ENCODE results near the gene STK24. TPM values are rescaled to one million over a fixed set of nuclear protein-coding genes. Genes with fewer than 3 reads are reported as not detected.
A peak's percentile ranks its signal among the peaks of the same experiment; 100 is the strongest.

STK24 gene
- total RNA-seq, 2 donors from 2014 or later, result 55.8 to 63.2 TPM

- peak overlapping the region; percentile 1 to 29 for H3K4me3 ChIP-seq
- H3K4me1 ChIP-seq, result peaks cover 0 to 58% of the 10 kb centered on the region in 2 donors
- H3K27me3 ChIP-seq, result no peaks in the 10 kb centered on the region
- H3K9me3 ChIP-seq, result no peaks in the 10 kb centered on the region
- no peaks in the 10 kb centered on the region for H3K36me3 ChIP-seq
- peak overlapping the region; percentile 76 to 83 for H3K27ac ChIP-seq
- DNase-seq (ENCODE audit: low spot score), result no peak
- TF ChIP-seq CTCF (IDR thresholded peaks at IDR 0.05), result no peak
These were observed 11.0 kb downstream of the STK24 start for GRCh38 chr13:98565726-98566565.

DNA sequence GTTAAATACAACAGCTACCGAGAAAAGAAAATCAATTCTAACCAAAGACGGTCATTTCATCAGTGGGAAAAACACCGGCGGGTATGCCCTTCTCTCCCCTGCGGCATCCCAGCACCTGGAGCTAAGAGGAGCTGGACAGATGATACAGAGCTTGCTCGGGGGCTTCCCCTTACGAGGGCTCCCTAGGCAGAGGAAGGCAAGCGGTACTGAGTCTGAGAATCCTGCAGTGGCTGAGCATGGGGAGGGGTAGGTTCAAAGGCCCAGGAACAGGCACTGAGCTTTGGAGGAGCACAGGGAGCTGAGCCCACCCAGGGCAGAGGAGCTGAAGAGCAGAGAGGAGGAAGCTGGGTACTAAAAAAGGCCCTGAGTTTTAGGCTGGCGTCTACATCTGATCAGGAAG is 12.7 kb downstream of the STK24 start:
- Histone ChIP-seq H3K36me3 (no peaks in the 10 kb centered on the region), H3K9me3 (no peaks in the 10 kb centered on the region), H3K27me3 (no peaks in the 10 kb centered on the region), H3K27ac (peak overlapping the region; percentile 26 to 76), H3K4me1 (peaks cover 0 to 59% of the 10 kb centered on the region in 2 donors), H3K4me3 (no peak overlapping the region)
- no peak for DNase-seq (ENCODE audit: low spot score)
- TF ChIP-seq CTCF (IDR thresholded peaks at IDR 0.05), result no peak

DNA sequence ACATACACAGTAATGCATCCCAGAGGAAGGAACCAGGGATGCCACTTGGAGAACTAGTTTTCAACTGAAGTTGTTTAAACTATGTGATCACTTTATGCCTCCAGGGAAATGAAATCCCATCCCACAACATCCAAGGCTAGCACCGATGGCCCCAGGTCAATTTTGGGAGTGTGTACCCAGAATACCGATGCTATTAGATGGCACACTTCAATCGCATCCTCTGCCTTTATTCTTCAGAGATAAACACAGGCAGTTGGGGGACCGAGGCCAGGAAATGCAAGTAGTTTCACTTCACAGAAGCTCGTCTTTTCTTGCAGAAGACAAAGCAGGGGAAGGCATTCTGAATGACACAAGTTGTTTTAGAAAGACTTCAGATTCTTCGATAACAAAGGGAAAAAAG is 13.8 kb downstream of the STK24 start:
- Histone ChIP-seq H3K4me1 (peaks cover 0 to 66% of the 10 kb centered on the region in 2 donors), H3K9me3 (no peaks in the 10 kb centered on the region), H3K27me3 (no peaks in the 10 kb centered on the region), H3K4me3 (no peak overlapping the region), H3K27ac (no peak overlapping the region), H3K36me3 (no peaks in the 10 kb centered on the region)
- no peak for DNase-seq (ENCODE audit: low spot score)
- no peak for TF ChIP-seq CTCF (IDR thresholded peaks at IDR 0.05)

DNA sequence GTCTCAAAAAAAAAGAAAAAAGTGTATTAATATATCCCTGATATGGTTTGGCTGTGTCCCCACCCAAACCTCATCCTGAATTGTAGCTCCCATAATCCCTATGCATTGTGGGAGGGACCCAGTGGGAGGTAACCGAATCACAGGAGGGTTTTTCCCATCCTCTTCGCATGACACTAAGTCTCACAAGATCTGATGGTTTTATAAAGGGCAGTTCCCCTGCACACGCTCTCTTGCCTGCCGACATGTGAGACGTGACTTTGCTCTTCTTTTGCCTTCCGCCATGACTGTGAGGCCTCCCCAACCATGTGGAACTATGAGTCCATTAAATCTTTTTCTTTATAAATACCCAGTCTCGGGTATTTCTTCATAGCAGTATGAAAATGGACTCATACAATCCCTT is 17.7 kb downstream of the STK24 start:
- no peaks in the 10 kb centered on the region for H3K9me3 ChIP-seq
- H3K36me3 ChIP-seq, result no peaks in the 10 kb centered on the region
- H3K4me1 ChIP-seq, result peaks cover 0 to 61% of the 10 kb centered on the region in 2 donors
- no peak for TF ChIP-seq CTCF (IDR thresholded peaks at IDR 0.05)
- DNase-seq (ENCODE audit: low spot score), result no peak
- H3K27ac ChIP-seq, result no peak overlapping the region
- no peaks in the 10 kb centered on the region for H3K27me3 ChIP-seq
- no peak overlapping the region for H3K4me3 ChIP-seq

- Histone ChIP-seq H3K9me3 (no peaks in the 10 kb centered on the region), H3K27me3 (no peaks in the 10 kb centered on the region), H3K4me3 (no peak overlapping the region), H3K27ac (no peak overlapping the region), H3K4me1 (peaks cover 0 to 66% of the 10 kb centered on the region in 2 donors), H3K36me3 (no peaks in the 10 kb centered on the region)
- DNase-seq (ENCODE audit: low spot score), result no peak
- no peak for TF ChIP-seq CTCF (IDR thresholded peaks at IDR 0.05)
These were observed 18.7 kb downstream of the STK24 start for GRCh38 chr13:98557937-98558792.

Data from right atrium auricular region (tissue), 2 donors.